SK-N-MC (cell line): ENCODE data around the gene HOXA3.

ENCODE experiments used
- EZH2 ChIP-seq: fragments of 200-600 bp; sonication (generic); IDR thresholded peaks from one replicate; pipeline ENCODE4 v1.6.1; 2017; ENCODE audit warnings: antibody characterized with exemption
- FOXP2 ChIP-seq: optimal IDR thresholded peaks from 2 replicates; pipeline ENCODE3; 2011; ENCODE audit warnings: mild to moderate bottlenecking, moderate library complexity; ENCODE audit not compliant: insufficient read depth; ENCODE audit errors: extremely low read length, control extremely low read depth
- POLR2AphosphoS5 ChIP-seq: IDR thresholded peaks from 2 replicates; pipeline ENCODE4 v1.6.1; 2012; ENCODE audit warnings: mild to moderate bottlenecking, low read depth, low read length, borderline replicate concordance

- TF ChIP-seq POLR2AphosphoS5 (no peak), FOXP2 (no peak), EZH2 (no peak)
Observed at GRCh38 chr7:27078616-27079233, 73.7 kb downstream of the HOXA3 start.
